GM12892 (cell line): ENCODE results near the gene CHRNA5.
A peak's percentile ranks its signal among the peaks of the same experiment; 100 is the strongest.

Experiments used
- POLR2A ChIP-seq: IDR thresholded peaks from 2 replicates; pipeline ENCODE4 v1.6.1; 2011; ENCODE audit warnings: low read depth, low read length, control low read depth
- POLR2AphosphoS5 ChIP-seq: IDR thresholded peaks from 2 replicates; pipeline ENCODE4 v1.6.1; 2011; ENCODE audit warnings: low read depth, low read length, control low read depth

- TF ChIP-seq POLR2A (peak; percentile 77), POLR2AphosphoS5 (peak; percentile 83)
Observed at GRCh38 chr15:78565097-78565950, at the start of gene CHRNA5.
